Central memory CD8-positive, alpha-beta T cell (primary cell): ENCODE results near the gene PABPC3.

Source experiments
- ATAC-seq: fragments of 150-1000 bp; cut with Tn5 transposase; replicated peaks from 2 replicates; pipeline ENCODE4 v1.10.0; 2022; ENCODE audit warnings: mild to moderate bottlenecking, moderate FRiP score, moderate number of reproducible peaks; ENCODE audit not compliant: poor library complexity, severe bottlenecking; ENCODE audit errors: extremely low read depth
- DNase-seq, 2 donors: peaks; one replicate each; pipeline ENCODE4 v3.0.0; 2021; ENCODE audit warnings: low spot score in 2 of 2
- H3K27ac Mint-ChIP-seq: one replicate; pipeline ENCODE4 v1.8.0; 2022; ENCODE audit warnings: low read depth, mild to moderate bottlenecking, moderate library complexity, mixed read lengths
- H3K27me3 Mint-ChIP-seq: one replicate; pipeline ENCODE4 v1.8.0; 2022; ENCODE audit warnings: mixed read lengths
- H3K36me3 Mint-ChIP-seq: one replicate; pipeline ENCODE4 v1.8.0; 2022; ENCODE audit warnings: mild to moderate bottlenecking, moderate library complexity, mixed read lengths; ENCODE audit not compliant: insufficient read depth
- H3K4me1 Mint-ChIP-seq: one replicate; pipeline ENCODE4 v1.8.0; 2022; ENCODE audit warnings: mixed read lengths
- H3K4me3 Mint-ChIP-seq: one replicate; pipeline ENCODE4 v1.8.0; 2022; ENCODE audit warnings: mild to moderate bottlenecking, moderate library complexity, mixed read lengths
- H3K9me3 Mint-ChIP-seq: one replicate; pipeline ENCODE4 v1.8.0; 2022; ENCODE audit warnings: mixed read lengths

The PABPC3 gene

GRCh38 chr13:25095851-25096453, at the start of gene PABPC3:
TSS of gene PABPC3 (plus strand) at chr13:25096136. CDS start at chr13:25096199, 63 bp downstream.
- no peaks in the 10 kb centered on the region for H3K4me1 Mint-ChIP-seq
- no peak for ATAC-seq
- H3K4me3 Mint-ChIP-seq: no peak within 1 kb of the TSS

GRCh38 chr13:25046274-25046984, 49.5 kb upstream of the PABPC3 start:
- H3K27ac Mint-ChIP-seq: no peak overlapping the region
- no peak for ATAC-seq
- H3K9me3 Mint-ChIP-seq: no peaks in the 10 kb centered on the region
- H3K27me3 Mint-ChIP-seq: peaks cover 95% of the 10 kb centered on the region
- no peak overlapping the region for H3K4me3 Mint-ChIP-seq
- H3K4me1 Mint-ChIP-seq: no peaks in the 10 kb centered on the region
- H3K36me3 Mint-ChIP-seq: no peaks in the 10 kb centered on the region
- no peak for DNase-seq

More at GRCh38 chr13:25095851-25096453, at the start of gene PABPC3:
- Mint-ChIP-seq H3K27ac (no peak within 1 kb of the TSS), H3K36me3 (no peaks in the 10 kb centered on the region), H3K9me3 (no peaks in the 10 kb centered on the region), H3K27me3 (peaks cover 57% of the 10 kb centered on the region)
- DNase-seq: no peak

GRCh38 chr13:25046985-25047511, 48.9 kb upstream of the PABPC3 start:
- H3K4me3 Mint-ChIP-seq: no peak overlapping the region
- peaks cover 95% of the 10 kb centered on the region for H3K27me3 Mint-ChIP-seq

GRCh38 chr13:25051065-25051464, 44.9 kb upstream of the PABPC3 start:
- H3K4me3 Mint-ChIP-seq: no peak overlapping the region
- H3K27me3 Mint-ChIP-seq: peaks cover 77% of the 10 kb centered on the region
- H3K4me1 Mint-ChIP-seq: no peaks in the 10 kb centered on the region
- no peak overlapping the region for H3K27ac Mint-ChIP-seq
- no peaks in the 10 kb centered on the region for H3K9me3 Mint-ChIP-seq
- DNase-seq: no peak
- ATAC-seq: no peak
- H3K36me3 Mint-ChIP-seq: peaks cover 2% of the 10 kb centered on the region

More at GRCh38 chr13:25046985-25047511, 48.9 kb upstream of the PABPC3 start:
- ATAC-seq (no peak), DNase-seq (no peak)
- Mint-ChIP-seq H3K4me1 (no peaks in the 10 kb centered on the region), H3K27ac (no peak overlapping the region), H3K9me3 (no peaks in the 10 kb centered on the region), H3K36me3 (no peaks in the 10 kb centered on the region)

GRCh38 chr13:25059166-25059565, 36.8 kb upstream of the PABPC3 start:
- H3K4me1 Mint-ChIP-seq: no peaks in the 10 kb centered on the region
- H3K27ac Mint-ChIP-seq: no peak overlapping the region

GRCh38 chr13:25059958-25060357, 36.0 kb upstream of the PABPC3 start:
- no peak overlapping the region for H3K4me3 Mint-ChIP-seq
- H3K27me3 Mint-ChIP-seq: peaks cover 46% of the 10 kb centered on the region
- H3K27ac Mint-ChIP-seq: no peak overlapping the region
- no peak for DNase-seq
- no peaks in the 10 kb centered on the region for H3K9me3 Mint-ChIP-seq
- peaks cover 2% of the 10 kb centered on the region for H3K36me3 Mint-ChIP-seq
- no peaks in the 10 kb centered on the region for H3K4me1 Mint-ChIP-seq
- ATAC-seq: no peak

More at GRCh38 chr13:25059166-25059565, 36.8 kb upstream of the PABPC3 start:
- DNase-seq: no peak
- peaks cover 40% of the 10 kb centered on the region for H3K27me3 Mint-ChIP-seq
- H3K4me3 Mint-ChIP-seq: no peak overlapping the region
- no peak for ATAC-seq
- no peaks in the 10 kb centered on the region for H3K9me3 Mint-ChIP-seq
- H3K36me3 Mint-ChIP-seq: peaks cover 2% of the 10 kb centered on the region

GRCh38 chr13:25062479-25062878, 33.5 kb upstream of the PABPC3 start:
- Mint-ChIP-seq H3K4me1 (no peaks in the 10 kb centered on the region), H3K4me3 (no peak overlapping the region), H3K27me3 (peaks cover 66% of the 10 kb centered on the region), H3K9me3 (no peaks in the 10 kb centered on the region), H3K36me3 (no peaks in the 10 kb centered on the region), H3K27ac (no peak overlapping the region)
- no peak for DNase-seq
- ATAC-seq: no peak

GRCh38 chr13:25064396-25064795, 31.5 kb upstream of the PABPC3 start:
- Mint-ChIP-seq H3K27me3 (peaks cover 79% of the 10 kb centered on the region), H3K27ac (no peak overlapping the region), H3K9me3 (no peaks in the 10 kb centered on the region), H3K36me3 (no peaks in the 10 kb centered on the region), H3K4me3 (no peak overlapping the region), H3K4me1 (no peaks in the 10 kb centered on the region)
- ATAC-seq (no peak), DNase-seq (no peak)

GRCh38 chr13:25065974-25066770, 29.8 kb upstream of the PABPC3 start:
- Mint-ChIP-seq H3K9me3 (no peaks in the 10 kb centered on the region), H3K4me3 (no peak overlapping the region), H3K27ac (no peak overlapping the region), H3K27me3 (peaks cover 84% of the 10 kb centered on the region), H3K4me1 (no peaks in the 10 kb centered on the region), H3K36me3 (no peaks in the 10 kb centered on the region)
- ATAC-seq: no peak
- no peak for DNase-seq

- H3K36me3 Mint-ChIP-seq: no peaks in the 10 kb centered on the region
- H3K27ac Mint-ChIP-seq: no peak overlapping the region
- no peaks in the 10 kb centered on the region for H3K4me1 Mint-ChIP-seq
- H3K27me3 Mint-ChIP-seq: peaks cover 75% of the 10 kb centered on the region
- no peaks in the 10 kb centered on the region for H3K9me3 Mint-ChIP-seq
- no peak overlapping the region for H3K4me3 Mint-ChIP-seq
- no peak for ATAC-seq
- no peak for DNase-seq
Observed at GRCh38 chr13:25067064-25067463, 28.9 kb upstream of the PABPC3 start.

- H3K36me3 Mint-ChIP-seq: no peaks in the 10 kb centered on the region
- ATAC-seq (no peak), DNase-seq (no peak)
- no peaks in the 10 kb centered on the region for H3K4me1 Mint-ChIP-seq
- no peak overlapping the region for H3K4me3 Mint-ChIP-seq
- H3K27me3 Mint-ChIP-seq: peaks cover 59% of the 10 kb centered on the region
- H3K27ac Mint-ChIP-seq: no peak overlapping the region
- H3K9me3 Mint-ChIP-seq: no peaks in the 10 kb centered on the region
Observed at GRCh38 chr13:25068810-25069209, 27.1 kb upstream of the PABPC3 start.

- no peaks in the 10 kb centered on the region for H3K4me1 Mint-ChIP-seq
- H3K27me3 Mint-ChIP-seq: peaks cover 55% of the 10 kb centered on the region
- H3K27ac Mint-ChIP-seq: no peak overlapping the region
- H3K9me3 Mint-ChIP-seq: no peaks in the 10 kb centered on the region
- DNase-seq (no peak), ATAC-seq (no peak)
- H3K4me3 Mint-ChIP-seq: no peak overlapping the region
- no peaks in the 10 kb centered on the region for H3K36me3 Mint-ChIP-seq
Observed at GRCh38 chr13:25069236-25069635, 26.7 kb upstream of the PABPC3 start.
